ENCODE measurements around the gene BAG2. TPM values are rescaled to one million over a fixed set of nuclear protein-coding genes. Genes with fewer than 3 reads are reported as not detected.

BAG2 gene
- total and polyA plus RNA-seq, 10 of the 15 experiments (the other 5 are each of a cell fraction or from before 2014, with no cell fraction given), result 7.7 to 17.6 (median 9.6) TPM

DNA sequence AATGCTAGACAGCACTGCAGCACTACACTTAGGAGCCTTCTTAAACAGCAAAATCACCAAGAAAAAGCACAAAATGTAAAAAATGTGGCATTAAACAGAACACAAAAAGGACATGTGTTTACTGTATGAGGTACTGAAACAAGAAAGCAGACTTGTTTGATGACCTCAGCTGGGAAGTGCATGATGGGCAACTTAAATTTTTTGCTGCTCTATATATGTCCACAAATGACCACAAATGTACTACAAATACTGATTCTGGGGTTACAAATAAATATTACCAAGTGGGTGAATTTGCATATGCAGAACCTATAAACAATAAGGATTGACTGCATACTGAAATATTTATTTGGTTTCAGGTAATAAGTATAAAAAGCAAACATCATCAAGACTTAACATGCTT is 36.9 kb downstream of the BAG2 start (continued):
- no peak for TF ChIP-seq MTA2 (IDR thresholded peaks at IDR 0.05; ENCODE audit: low read depth)
- peak; percentile 26; the same call in 1 of the 2 replicates for TF ChIP-seq NFIC (IDR thresholded peaks at IDR 0.05; ENCODE audit: low read depth, low read length)

GRCh38 chr6:57210060-57210459 is 37.9 kb downstream of the BAG2 start:
- no peak overlapping the region for H3K4me2 ChIP-seq (ENCODE audit: control insufficient read depth, insufficient read depth)
- H3K79me2 ChIP-seq (ENCODE audit: control insufficient read depth, insufficient read depth, low read length), result no peaks in the 10 kb centered on the region; the same call in 1 of the 2 replicates
- no peak overlapping the region for H3K27ac ChIP-seq (ENCODE audit: control insufficient read depth, insufficient read depth)
- intact Hi-C loops (cut with micrococcal nuclease; ENCODE audit: unreplicated experiment) (no loop called here), in situ Hi-C loops (cut with MboI) (no loop called here)
- ATAC-seq (no peak), FAIRE-seq (no peak), DNase-seq (ENCODE audit: low read depth, low spot score) (no peak)
- CTCF ChIA-PET, result no interaction called here
- no peaks in the 10 kb centered on the region for H3K9me3 ChIP-seq (replicated peaks; ENCODE audit: control insufficient read depth, insufficient read depth, low read length)
- SMC1A ChIA-PET (ENCODE audit: uncharacterized antibody, unreplicated experiment), result no interaction called here
- no peaks in the 10 kb centered on the region for H3K27me3 ChIP-seq (replicated peaks in 1 of 2; ENCODE audit: control insufficient read depth in 2 of 2, insufficient read depth in 2 of 2, low read length in 1 of 2)
- H3K36me3 ChIP-seq (ENCODE audit: control insufficient read depth in 2 of 2, insufficient read depth in 2 of 2, low read length in 1 of 2), result no peaks in the 10 kb centered on the region; a peak in 1 of 4 replicates
- WGBS (ENCODE audit: insufficient coverage, insufficient replicate concordance, low lambda C conversion rate, missing lambda C conversion rate), result 96% methylated on average over 5 of the region's 5 CpGs
- no peak overlapping the region for H2AFZ ChIP-seq (ENCODE audit: control insufficient read depth, low read depth, low read length)
- BruUV-seq (replicated peaks), result no TSS peak
- POLR2A ChIA-PET, result no interaction called here
- H3K9ac ChIP-seq (ENCODE audit: control insufficient read depth, insufficient read depth, low read length), result no peak overlapping the region
- H4K20me1 ChIP-seq (ENCODE audit: control insufficient read depth, insufficient read depth), result no peaks in the 10 kb centered on the region
- RAD21 ChIA-PET (ENCODE audit: unreplicated experiment), result no interaction called here
- no peak overlapping the region for H3K4me3 ChIP-seq
- no peaks in the 10 kb centered on the region for H3K4me1 ChIP-seq (ENCODE audit: control insufficient read depth, insufficient read depth, low read length)
- TF ChIP-seq, protein P1, sequence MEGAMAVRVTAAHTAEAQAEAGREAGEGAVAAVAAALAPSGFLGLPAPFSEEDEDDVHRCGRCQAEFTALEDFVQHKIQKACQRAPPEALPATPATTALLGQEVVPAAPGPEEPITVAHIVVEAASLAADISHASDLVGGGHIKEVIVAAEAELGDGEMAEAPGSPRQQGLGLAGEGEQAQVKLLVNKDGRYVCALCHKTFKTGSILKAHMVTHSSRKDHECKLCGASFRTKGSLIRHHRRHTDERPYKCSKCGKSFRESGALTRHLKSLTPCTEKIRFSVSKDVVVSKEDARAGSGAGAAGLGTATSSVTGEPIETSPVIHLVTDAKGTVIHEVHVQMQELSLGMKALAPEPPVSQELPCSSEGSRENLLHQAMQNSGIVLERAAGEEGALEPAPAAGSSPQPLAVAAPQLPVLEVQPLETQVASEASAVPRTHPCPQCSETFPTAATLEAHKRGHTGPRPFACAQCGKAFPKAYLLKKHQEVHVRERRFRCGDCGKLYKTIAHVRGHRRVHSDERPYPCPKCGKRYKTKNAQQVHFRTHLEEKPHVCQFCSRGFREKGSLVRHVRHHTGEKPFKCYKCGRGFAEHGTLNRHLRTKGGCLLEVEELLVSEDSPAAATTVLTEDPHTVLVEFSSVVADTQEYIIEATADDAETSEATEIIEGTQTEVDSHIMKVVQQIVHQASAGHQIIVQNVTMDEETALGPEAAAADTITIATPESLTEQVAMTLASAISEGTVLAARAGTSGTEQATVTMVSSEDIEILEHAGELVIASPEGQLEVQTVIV (IDR thresholded peaks at IDR 0.05; ENCODE audit: borderline replicate concordance, partially characterized antibody), result no peak
- no peak for TF ChIP-seq RFX5 (IDR thresholded peaks at IDR 0.05; ENCODE audit: low read depth, low read length)
- no peak for TF ChIP-seq GATAD2B (conservative IDR thresholded peaks at IDR 0.05; ENCODE audit: low read depth)
- no peak for TF ChIP-seq SMAD1 (IDR thresholded peaks at IDR 0.05; ENCODE audit: low read depth, partially characterized antibody)
- TF ChIP-seq, protein P2, sequence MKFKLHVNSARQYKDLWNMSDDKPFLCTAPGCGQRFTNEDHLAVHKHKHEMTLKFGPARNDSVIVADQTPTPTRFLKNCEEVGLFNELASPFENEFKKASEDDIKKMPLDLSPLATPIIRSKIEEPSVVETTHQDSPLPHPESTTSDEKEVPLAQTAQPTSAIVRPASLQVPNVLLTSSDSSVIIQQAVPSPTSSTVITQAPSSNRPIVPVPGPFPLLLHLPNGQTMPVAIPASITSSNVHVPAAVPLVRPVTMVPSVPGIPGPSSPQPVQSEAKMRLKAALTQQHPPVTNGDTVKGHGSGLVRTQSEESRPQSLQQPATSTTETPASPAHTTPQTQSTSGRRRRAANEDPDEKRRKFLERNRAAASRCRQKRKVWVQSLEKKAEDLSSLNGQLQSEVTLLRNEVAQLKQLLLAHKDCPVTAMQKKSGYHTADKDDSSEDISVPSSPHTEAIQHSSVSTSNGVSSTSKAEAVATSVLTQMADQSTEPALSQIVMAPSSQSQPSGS (IDR thresholded peaks at IDR 0.05; ENCODE audit: low read length), result no peak
- TF ChIP-seq NR2F1 (conservative IDR thresholded peaks at IDR 0.05), result no peak

Data from GM12878 (cell line).